DOHH2 (cell line): ENCODE data around the gene ATXN7.

Experiments used
- CTCF ChIP-seq: fragments of 200-600 bp; sonication (generic); IDR thresholded peaks from one replicate; pipeline ENCODE4 v1.5.1; 2014; ENCODE audit warnings: antibody characterized with exemption, mild to moderate bottlenecking, low read depth, low read length; ENCODE audit not compliant: poor library complexity, severe bottlenecking
- EZH2phosphoT487 ChIP-seq: fragments of 200-600 bp; sonication (generic); IDR thresholded peaks from 2 replicates; pipeline ENCODE4 v1.6.1; 2017; ENCODE audit warnings: borderline replicate concordance, mild to moderate bottlenecking, antibody characterized with exemption, low read length, moderate library complexity, mixed read lengths

DNA sequence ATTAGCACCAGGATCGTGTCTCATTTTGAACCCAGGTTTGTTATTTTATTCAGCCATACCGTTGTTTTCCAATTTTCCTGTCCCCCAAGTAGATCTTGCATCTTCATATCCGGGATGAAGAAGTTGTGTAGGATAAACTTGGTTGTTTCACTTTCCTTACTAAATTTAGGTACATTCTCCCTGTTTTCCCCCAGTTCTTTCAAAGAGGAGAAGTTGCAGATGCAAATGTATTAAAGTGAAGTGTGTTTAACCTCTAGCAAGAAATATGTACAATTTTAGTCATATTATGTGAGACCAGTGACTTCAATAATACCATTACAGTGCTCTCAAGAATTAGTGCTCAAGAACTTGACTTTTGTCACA lies 1.3 kb downstream of the ATXN7 start:
- TF ChIP-seq CTCF = no peak
- TF ChIP-seq EZH2phosphoT487 = no peak
